Activated naive CD8-positive, alpha-beta T cell treated with anti-CD3 and anti-CD28 coated beads, Interleukin-2, amount 10 ng/mL, durations not matched to agents 7 days and 5 days (primary cell): Measurements from ENCODE around the gene HHLA2. TPM values are rescaled to one million over a fixed set of nuclear protein-coding genes. Genes with fewer than 3 reads are reported as not detected.

Source experiments
- ATAC-seq: fragments of 150-1000 bp; cut with Tn5 transposase; one replicate; pipeline ENCODE4 v1.10.0; 2021; ENCODE audit warnings: low read depth, moderate library complexity
- POLR2A ChIA-PET: fragments of 350-600 bp; sonication (Branson Sonifier 250); formaldehyde crosslinking; loops from one replicate; lab custom pipeline; 2021; ENCODE audit warnings: antibody characterized with exemption; lab: Charles Lee
- DNase-seq: peaks from one replicate; pipeline ENCODE4 v3.0.0; 2021
- H3K27ac Mint-ChIP-seq: one replicate; pipeline ENCODE4 v1.8.0; 2022; ENCODE audit warnings: mild to moderate bottlenecking, mixed read lengths
- H3K27me3 Mint-ChIP-seq: one replicate; pipeline ENCODE4 v1.8.0; 2022; ENCODE audit warnings: mild to moderate bottlenecking, moderate library complexity, mixed read lengths
- H3K36me3 Mint-ChIP-seq: one replicate; pipeline ENCODE4 v1.8.0; 2021; ENCODE audit warnings: mild to moderate bottlenecking, mixed read lengths
- H3K4me1 Mint-ChIP-seq: one replicate; pipeline ENCODE4 v1.8.0; 2021; ENCODE audit warnings: mixed read lengths
- H3K4me3 Mint-ChIP-seq: one replicate; pipeline ENCODE4 v1.8.0; 2022; ENCODE audit warnings: mild to moderate bottlenecking, moderate library complexity, mixed read lengths
- H3K9me3 Mint-ChIP-seq: one replicate; pipeline ENCODE4 v1.8.0; 2021; ENCODE audit warnings: mixed read lengths
- total RNA-seq, 2 experiments: library from RNA; stranded (reverse); gene quantifications; one replicate each; pipeline ENCODE4 v1.2.3, GENCODE V29; 2021

The HHLA2 gene
- total RNA-seq, 2 experiments from 2014 or later = 3.9 to 4.0 TPM

- POLR2A ChIA-PET = interaction anchor here (1.4 to 3.8 kb wide), 2 partner anchors 10 to 81 kb away, joined by 9 to 39 read pairs; partner anchors contain the start of gene IFT57
- no peak for ATAC-seq
- Mint-ChIP-seq H3K27ac (peak overlapping the region; percentile 97), H3K4me3 (peak overlapping the region; percentile 79), H3K36me3 (peaks cover 18% of the 10 kb centered on the region), H3K4me1 (peaks cover 57% of the 10 kb centered on the region), H3K27me3 (no peaks in the 10 kb centered on the region), H3K9me3 (no peaks in the 10 kb centered on the region)
- DNase-seq = no peak
Measured at GRCh38 chr3:108302570-108302969, 6.2 kb downstream of the HHLA2 start.

DNA sequence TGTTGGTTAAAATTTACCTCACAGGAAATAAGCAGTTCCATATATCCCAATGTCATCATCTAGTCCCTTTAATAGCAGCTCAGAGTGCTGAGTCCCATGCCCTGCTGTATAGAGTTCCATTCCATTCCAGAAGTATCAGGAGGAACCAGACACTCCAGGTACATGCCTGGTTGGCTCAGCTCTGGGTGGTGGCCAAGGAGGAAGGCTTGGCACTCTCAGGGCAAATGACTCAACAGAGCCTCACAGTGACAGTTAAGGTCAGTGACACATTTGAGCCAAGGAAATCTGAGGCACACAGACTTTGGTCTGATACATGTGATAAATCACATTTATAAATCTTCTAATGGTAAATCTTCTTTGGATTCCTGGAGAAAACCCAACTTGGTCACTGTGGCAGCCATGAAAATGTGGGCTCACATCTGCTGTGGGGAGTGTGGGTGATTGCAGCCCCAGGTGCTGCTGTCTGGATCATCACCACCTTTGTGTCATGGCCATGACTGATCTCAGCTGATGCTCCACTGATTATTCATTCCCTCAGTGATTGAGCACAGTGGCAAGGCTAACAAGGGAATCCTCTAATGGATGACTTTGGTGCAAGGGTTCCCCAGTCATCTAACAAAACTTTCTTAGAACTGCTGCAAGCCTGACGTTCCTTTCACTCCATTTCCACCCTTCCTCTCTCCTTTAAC is 9.3 kb downstream of the HHLA2 start:
- H3K27me3 Mint-ChIP-seq = peaks cover 2% of the 10 kb centered on the region
- no peak overlapping the region for H3K4me3 Mint-ChIP-seq
- peak overlapping the region; percentile 38 for H3K27ac Mint-ChIP-seq
- ATAC-seq (no peak), DNase-seq (no peak)
- H3K4me1 Mint-ChIP-seq = peaks cover 41% of the 10 kb centered on the region
- peaks cover 35% of the 10 kb centered on the region for H3K36me3 Mint-ChIP-seq
- peaks cover 12% of the 10 kb centered on the region for H3K9me3 Mint-ChIP-seq
- POLR2A ChIA-PET = no interaction called here

- DNase-seq (no peak), ATAC-seq (no peak)
- Mint-ChIP-seq H3K4me1 (peaks cover 8% of the 10 kb centered on the region), H3K4me3 (no peak overlapping the region), H3K36me3 (peaks cover 21% of the 10 kb centered on the region), H3K9me3 (peaks cover 12% of the 10 kb centered on the region), H3K27me3 (peaks cover 2% of the 10 kb centered on the region), H3K27ac (no peak overlapping the region)
- POLR2A ChIA-PET = no interaction called here
Measured at GRCh38 chr3:108311797-108312196, 15.4 kb downstream of the HHLA2 start.

- Mint-ChIP-seq H3K4me3 (no peak overlapping the region), H3K36me3 (peaks cover 21% of the 10 kb centered on the region), H3K27ac (no peak overlapping the region), H3K27me3 (peaks cover 2% of the 10 kb centered on the region), H3K9me3 (peaks cover 12% of the 10 kb centered on the region), H3K4me1 (peaks cover 8% of the 10 kb centered on the region)
- DNase-seq (no peak), ATAC-seq (no peak)
- POLR2A ChIA-PET = interaction anchor here (0.7 kb wide), 1 partner anchor 16 kb away, joined by 3 read pairs; no protein-coding TSS in a partner anchor
Measured at GRCh38 chr3:108312656-108313055, 16.3 kb downstream of the HHLA2 start.

DNA sequence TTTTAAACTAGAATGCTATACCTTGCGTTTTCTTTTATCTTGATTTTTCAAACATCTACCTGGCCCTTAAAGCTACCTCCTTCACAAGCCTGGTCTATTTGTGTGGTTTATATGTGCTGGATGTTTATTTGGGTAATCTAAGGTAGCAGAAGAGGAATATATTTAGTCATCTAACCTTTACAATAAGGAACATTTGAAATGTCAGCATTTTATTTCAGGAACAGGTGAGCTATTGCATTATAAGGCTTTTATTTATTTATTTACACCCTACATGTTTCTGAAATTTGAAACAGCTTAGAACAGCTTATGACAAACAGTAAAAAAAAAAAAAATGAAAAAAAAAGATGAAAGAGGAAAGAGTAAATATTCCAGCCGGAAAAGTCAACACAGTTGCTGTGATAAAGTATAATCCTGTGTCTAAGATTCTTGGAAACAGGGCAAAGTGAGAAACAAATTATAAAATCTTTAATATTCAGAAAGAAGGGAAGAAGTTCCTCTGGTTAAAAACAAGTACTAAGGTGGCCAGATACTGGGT is 19.5 kb downstream of the HHLA2 start:
- POLR2A ChIA-PET = interaction anchor here (0.6 to 1.2 kb wide), 2 partner anchors 22 to 23 kb away, joined by 3 read pairs; no protein-coding TSS in a partner anchor
- H3K4me3 Mint-ChIP-seq = no peak overlapping the region
- no peaks in the 10 kb centered on the region for H3K27me3 Mint-ChIP-seq
- peaks cover 4% of the 10 kb centered on the region for H3K9me3 Mint-ChIP-seq
- peaks cover 8% of the 10 kb centered on the region for H3K36me3 Mint-ChIP-seq
- H3K4me1 Mint-ChIP-seq = peaks cover 14% of the 10 kb centered on the region
- ATAC-seq (no peak), DNase-seq (no peak)
- H3K27ac Mint-ChIP-seq = no peak overlapping the region

DNA sequence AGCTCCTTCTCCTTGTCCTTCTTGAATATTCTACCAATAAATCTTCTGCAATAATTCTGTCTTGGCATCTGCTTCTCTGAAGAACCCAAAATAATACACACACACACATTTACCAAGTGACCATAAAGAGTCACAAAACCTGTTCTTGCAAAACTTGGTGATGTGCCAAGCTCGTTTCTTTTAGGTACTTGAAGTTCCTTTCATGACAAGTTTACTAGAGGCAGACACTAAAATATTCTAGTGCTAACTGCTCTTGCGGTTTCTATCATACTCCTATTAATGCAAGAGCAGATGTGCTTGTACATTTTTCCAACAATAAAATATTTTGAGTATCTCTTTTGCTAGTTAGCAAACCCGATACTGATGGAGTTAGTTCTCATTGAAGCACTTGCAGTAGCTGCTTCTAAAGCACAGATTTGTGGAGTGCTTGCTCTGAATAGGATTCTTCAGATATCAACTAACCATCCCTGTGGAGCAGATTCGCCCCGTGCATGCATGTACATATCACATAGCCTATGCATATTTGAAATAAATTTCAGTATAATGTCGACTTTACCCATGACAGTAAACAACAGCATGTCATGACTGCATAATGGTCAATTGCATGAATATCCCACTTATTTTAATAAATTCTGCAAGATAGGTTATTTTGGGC is 23.2 kb downstream of the HHLA2 start:
- DNase-seq (no peak), ATAC-seq (no peak)
- H3K4me3 Mint-ChIP-seq = no peak overlapping the region
- H3K27me3 Mint-ChIP-seq = no peaks in the 10 kb centered on the region
- H3K9me3 Mint-ChIP-seq = peaks cover 4% of the 10 kb centered on the region
- H3K4me1 Mint-ChIP-seq = peaks cover 13% of the 10 kb centered on the region
- H3K36me3 Mint-ChIP-seq = peaks cover 18% of the 10 kb centered on the region
- POLR2A ChIA-PET = interaction anchor here (1.2 kb wide), 1 partner anchor 23 kb away, joined by 4 read pairs; the partner anchor contains the start of gene HHLA2
- no peak overlapping the region for H3K27ac Mint-ChIP-seq

DNA sequence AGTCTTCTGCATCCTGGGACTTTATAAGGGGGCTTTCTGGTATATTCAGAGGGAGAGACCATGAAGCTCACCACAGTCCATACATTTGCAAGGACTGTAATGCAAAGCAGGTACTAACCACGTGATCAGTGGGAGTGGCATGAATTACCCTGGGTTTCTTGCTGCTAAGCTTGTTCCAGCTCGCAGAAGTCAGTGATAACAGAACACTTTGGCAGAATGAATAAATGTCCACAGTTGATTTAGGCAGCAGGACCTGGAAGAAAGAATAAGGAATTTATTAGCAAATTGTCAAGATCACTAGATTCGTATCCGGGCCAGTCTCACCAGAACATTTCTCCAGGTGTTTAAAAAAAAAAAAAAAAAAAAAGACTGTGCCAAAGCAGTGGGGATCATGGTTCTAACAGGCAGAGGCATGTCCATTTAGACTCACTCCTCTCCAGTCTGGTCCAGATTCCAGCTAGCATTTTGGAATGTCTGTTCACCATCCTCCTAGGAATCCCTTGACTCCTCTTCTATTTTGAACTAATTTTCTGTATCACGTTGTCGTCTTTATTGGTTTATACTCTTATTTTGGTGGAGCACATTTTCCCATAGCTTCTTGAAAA is 24.5 kb downstream of the HHLA2 start:
- Mint-ChIP-seq H3K27me3 (no peaks in the 10 kb centered on the region), H3K27ac (no peak overlapping the region), H3K4me3 (no peak overlapping the region), H3K4me1 (peaks cover 16% of the 10 kb centered on the region), H3K9me3 (peaks cover 6% of the 10 kb centered on the region), H3K36me3 (peaks cover 27% of the 10 kb centered on the region)
- ATAC-seq (no peak), DNase-seq (no peak)
- POLR2A ChIA-PET = no interaction called here

GRCh38 chr3:108322352-108322751 is 26.0 kb downstream of the HHLA2 start:
- ATAC-seq = no peak
- H3K27ac Mint-ChIP-seq = no peak overlapping the region

DNA sequence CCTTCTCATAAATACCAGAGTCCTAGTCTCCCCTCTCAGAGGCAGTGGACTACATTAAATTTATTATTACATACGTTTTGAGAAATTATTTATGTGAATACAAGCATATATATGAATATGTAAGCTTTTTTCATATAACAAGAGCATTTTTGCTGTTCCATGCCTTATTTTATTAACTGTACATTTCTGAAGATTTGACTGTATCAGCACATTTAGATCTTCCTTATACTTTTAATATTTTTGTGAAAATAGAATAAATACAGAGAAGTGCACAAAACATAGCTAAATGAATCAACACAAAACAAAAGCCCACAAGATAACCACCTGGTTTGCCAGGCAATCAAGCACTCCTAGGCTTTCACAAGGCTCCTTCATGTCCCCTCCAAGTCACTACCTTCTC is 27.8 kb downstream of the HHLA2 start:
- DNase-seq (no peak), ATAC-seq (no peak)
- Mint-ChIP-seq H3K9me3 (peaks cover 10% of the 10 kb centered on the region), H3K36me3 (peaks cover 39% of the 10 kb centered on the region), H3K27ac (no peak overlapping the region), H3K4me3 (no peak overlapping the region), H3K27me3 (no peaks in the 10 kb centered on the region), H3K4me1 (peaks cover 31% of the 10 kb centered on the region)
- POLR2A ChIA-PET = no interaction called here

More at GRCh38 chr3:108322352-108322751, 26.0 kb downstream of the HHLA2 start:
- POLR2A ChIA-PET = interaction anchor here (1.4 kb wide), 1 partner anchor 29 kb away, joined by 4 read pairs; no protein-coding TSS in a partner anchor
- Mint-ChIP-seq H3K27me3 (no peaks in the 10 kb centered on the region), H3K36me3 (peaks cover 38% of the 10 kb centered on the region), H3K4me1 (peaks cover 21% of the 10 kb centered on the region), H3K9me3 (peaks cover 13% of the 10 kb centered on the region), H3K4me3 (no peak overlapping the region)
- no peak for DNase-seq

GRCh38 chr3:108327168-108327567 is 30.8 kb downstream of the HHLA2 start:
- POLR2A ChIA-PET = no interaction called here
- peaks cover 41% of the 10 kb centered on the region for H3K4me1 Mint-ChIP-seq
- no peaks in the 10 kb centered on the region for H3K27me3 Mint-ChIP-seq
- H3K9me3 Mint-ChIP-seq = peaks cover 12% of the 10 kb centered on the region
- H3K36me3 Mint-ChIP-seq = peaks cover 53% of the 10 kb centered on the region
- H3K4me3 Mint-ChIP-seq = peak overlapping the region; percentile 33
- DNase-seq (no peak), ATAC-seq (no peak)
- peak overlapping the region; percentile 76 for H3K27ac Mint-ChIP-seq

DNA sequence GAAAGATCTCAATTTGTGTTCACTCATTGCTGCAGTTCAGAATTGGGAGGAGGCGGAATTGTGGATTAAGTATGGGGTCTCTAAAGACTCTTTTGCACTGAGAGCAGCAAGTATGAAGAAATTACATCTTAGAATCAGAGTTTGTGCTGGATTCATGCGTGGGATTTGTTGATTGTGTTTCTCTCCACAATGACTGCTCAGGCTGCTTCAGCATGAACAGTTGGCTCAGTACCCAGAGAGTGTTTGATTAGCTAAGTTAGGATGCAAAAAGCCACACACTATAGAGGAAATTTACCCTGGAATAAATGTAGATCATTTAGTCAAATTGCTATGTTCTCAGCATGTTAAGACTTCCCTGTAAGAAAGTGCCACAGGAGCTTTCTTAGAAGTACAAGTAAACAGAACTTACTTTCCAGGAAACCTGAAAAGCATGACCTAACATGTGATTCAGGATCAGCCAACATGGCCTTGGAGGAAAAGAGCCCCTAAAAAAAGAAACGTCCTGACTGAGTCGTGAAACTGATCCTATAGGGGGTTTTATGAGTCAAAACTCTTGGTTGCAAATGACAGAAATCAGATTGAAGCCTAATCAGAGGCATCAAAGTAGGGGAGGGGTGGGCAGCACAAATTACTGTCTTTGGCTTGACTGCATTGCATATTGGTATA is 32.6 kb downstream of the HHLA2 start:
- peaks cover 41% of the 10 kb centered on the region for H3K4me1 Mint-ChIP-seq
- POLR2A ChIA-PET = interaction anchor here (0.7 to 1.5 kb wide), 3 partner anchors 16 to 35 kb away, joined by 3 to 6 read pairs (median 4); no protein-coding TSS in a partner anchor
- H3K9me3 Mint-ChIP-seq = peaks cover 12% of the 10 kb centered on the region
- DNase-seq = no peak
- H3K27ac Mint-ChIP-seq = peak overlapping the region; percentile 83
- H3K27me3 Mint-ChIP-seq = no peaks in the 10 kb centered on the region
- peaks cover 51% of the 10 kb centered on the region for H3K36me3 Mint-ChIP-seq
- H3K4me3 Mint-ChIP-seq = peak overlapping the region; percentile 48
- ATAC-seq = peak; percentile 82

DNA sequence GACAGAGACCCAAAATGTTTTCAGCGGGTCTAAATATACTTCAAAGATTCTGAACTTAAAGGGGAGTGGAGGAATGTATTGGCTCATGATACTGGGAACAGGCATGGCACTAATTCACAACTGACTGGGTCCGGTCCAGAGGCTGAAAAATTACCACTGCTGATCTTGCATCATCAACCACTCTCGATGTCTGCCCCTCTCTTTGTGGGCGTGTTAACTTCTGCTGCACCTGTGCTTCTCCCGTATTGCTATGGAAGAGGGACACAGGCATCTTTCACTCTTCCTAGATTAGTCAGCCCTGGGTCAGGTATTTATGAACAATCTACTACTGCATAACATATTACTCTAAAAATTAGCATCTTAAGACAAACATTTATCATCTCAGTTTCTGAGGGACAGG is 33.2 kb downstream of the HHLA2 start:
- Mint-ChIP-seq H3K9me3 (peaks cover 12% of the 10 kb centered on the region), H3K27ac (peak overlapping the region; percentile 83), H3K4me3 (peak overlapping the region; percentile 48), H3K4me1 (peaks cover 41% of the 10 kb centered on the region), H3K36me3 (peaks cover 50% of the 10 kb centered on the region), H3K27me3 (no peaks in the 10 kb centered on the region)
- POLR2A ChIA-PET = interaction anchor here (1.4 to 1.5 kb wide), 2 partner anchors 29 to 36 kb away, joined by 4 to 6 read pairs; no protein-coding TSS in a partner anchor
- no peak for ATAC-seq
- no peak for DNase-seq
